Liver (tissue), 9 donors: Measurements from ENCODE around the gene SYT8. TPM values are rescaled to one million over a fixed set of nuclear protein-coding genes. Genes with fewer than 3 reads are reported as not detected.

Experiments
- DNase-seq: peaks from one replicate; pipeline ENCODE4 v3.0.0-alpha.2; 2017; ENCODE audit warnings: low spot score
- H3K27ac ChIP-seq, 2 donors: one replicate each; pipeline ENCODE4 v1.7.0; 2013; ENCODE audit warnings: inconsistent platforms in 2 of 2, low read length in 2 of 2, control low read depth in 1 of 2, low read depth in 1 of 2, mild to moderate bottlenecking in 1 of 2
- H3K27me3 ChIP-seq, 4 donors: one replicate each; pipeline versions ENCODE4 v1.6.1 to v1.7.0; 2013; ENCODE audit warnings: low read length in 3 of 4, inconsistent platforms in 1 of 4, mild to moderate bottlenecking in 1 of 4, moderate library complexity in 1 of 4; ENCODE audit not compliant: control insufficient read depth in 4 of 4, insufficient read depth in 4 of 4
- H3K36me3 ChIP-seq, 4 donors: one replicate each; pipeline versions ENCODE4 v1.6.1 to v1.7.0; 2013; ENCODE audit warnings: low read length in 3 of 4, mild to moderate bottlenecking in 3 of 4, low read depth in 1 of 4, moderate library complexity in 1 of 4; ENCODE audit not compliant: control insufficient read depth in 4 of 4, insufficient read depth in 3 of 4
- H3K4me1 ChIP-seq, 4 donors: one replicate each; pipeline versions ENCODE4 v1.6.1 to v1.7.0; 2013; ENCODE audit warnings: low read length in 3 of 4, mild to moderate bottlenecking in 3 of 4, moderate library complexity in 1 of 4; ENCODE audit not compliant: control insufficient read depth in 4 of 4, insufficient read depth in 4 of 4
- H3K4me3 ChIP-seq, 3 donors: one replicate each; pipeline versions ENCODE4 v1.6.1 to v1.7.0; 2013; ENCODE audit warnings: low read length in 3 of 3, control low read depth in 1 of 3, low read depth in 1 of 3, mild to moderate bottlenecking in 1 of 3
- H3K9ac ChIP-seq, 2 donors: one replicate each; pipeline ENCODE4 v1.7.0; 2013; ENCODE audit warnings: low read length in 2 of 2, mild to moderate bottlenecking in 2 of 2, moderate library complexity in 2 of 2, control low read depth in 1 of 2, low read depth in 1 of 2
- H3K9me3 ChIP-seq, 4 donors: one replicate each; pipeline versions ENCODE4 v1.6.1 to v1.7.0; 2013; ENCODE audit warnings: low read length in 3 of 4; ENCODE audit not compliant: control insufficient read depth in 4 of 4
- CTCF ChIP-seq: fragments of 150-350 bp; IDR thresholded peaks from 2 replicates; pipeline ENCODE4 v1.5.1; 2017; ENCODE audit warnings: improper control_type of control experiment, low read depth, low read length; ENCODE audit not compliant: missing input control
- EGR1 ChIP-seq, 2 donors: IDR thresholded peaks; 2 replicates each; pipeline ENCODE4 v1.6.1; 2016 to 2018; ENCODE audit warnings: antibody characterized with exemption in 2 of 2, low read depth in 2 of 2
- FOXA1 ChIP-seq: IDR thresholded peaks from 2 replicates; pipeline ENCODE4 v1.6.1; 2016; ENCODE audit warnings: antibody characterized with exemption
- FOXA2 ChIP-seq: IDR thresholded peaks from 2 replicates; pipeline ENCODE4 v1.6.1; 2016; ENCODE audit warnings: antibody characterized with exemption
- GABPA ChIP-seq, 2 donors: IDR thresholded peaks in 1 of 2; conservative IDR thresholded peaks in 1 of 2; 2 replicates each; pipeline ENCODE4 v1.6.1; 2016; ENCODE audit warnings: antibody characterized with exemption in 2 of 2, mild to moderate bottlenecking in 1 of 2, moderate library complexity in 1 of 2
- HNF4A ChIP-seq, 2 donors: conservative IDR thresholded peaks; 2 replicates each; pipeline ENCODE4 v1.6.1; 2016; ENCODE audit warnings: antibody characterized with exemption in 2 of 2, mild to moderate bottlenecking in 2 of 2
- HNF4G ChIP-seq: IDR thresholded peaks from 2 replicates; pipeline ENCODE4 v1.6.1; 2016; ENCODE audit warnings: antibody characterized with exemption
- JUND ChIP-seq, 2 donors: IDR thresholded peaks; 2 replicates each; pipeline ENCODE4 v1.6.1; 2016; ENCODE audit warnings: antibody characterized with exemption in 2 of 2
- MAX ChIP-seq: IDR thresholded peaks from 2 replicates; pipeline ENCODE4 v1.6.1; 2016; ENCODE audit warnings: antibody characterized with exemption
- NR2F2 ChIP-seq: IDR thresholded peaks from 2 replicates; pipeline ENCODE4 v1.6.1; 2016; ENCODE audit warnings: antibody characterized with exemption
- RAD21 ChIP-seq, 2 donors: IDR thresholded peaks; 2 replicates each; pipeline ENCODE4 v1.6.1; 2016; ENCODE audit warnings: antibody characterized with exemption in 2 of 2, mild to moderate bottlenecking in 2 of 2
- REST ChIP-seq: IDR thresholded peaks from 2 replicates; pipeline ENCODE4 v1.6.1; 2016; ENCODE audit warnings: antibody characterized with exemption, mild to moderate bottlenecking
- RXRA ChIP-seq, 2 donors: IDR thresholded peaks; 2 replicates each; pipeline ENCODE4 v1.6.1; 2017 to 2018; ENCODE audit warnings: antibody characterized with exemption in 2 of 2, mild to moderate bottlenecking in 1 of 2
- SP1 ChIP-seq: IDR thresholded peaks from 2 replicates; pipeline ENCODE4 v1.6.1; 2018; ENCODE audit warnings: antibody characterized with exemption, mild to moderate bottlenecking
- TAF1 ChIP-seq: conservative IDR thresholded peaks from 2 replicates; pipeline ENCODE4 v1.6.1; 2016; ENCODE audit warnings: antibody characterized with exemption, mild to moderate bottlenecking
- YY1 ChIP-seq: IDR thresholded peaks from 2 replicates; pipeline ENCODE4 v1.6.1; 2016; ENCODE audit warnings: antibody characterized with exemption, mild to moderate bottlenecking
- WGBS: extraction: QIAGEN DNeasy Blood & Tissue Kit; methylation state at CpG from one replicate; pipeline ENCODE4 v1.1.7; 2013; 5-methylcytosine and 5-hydroxymethylcytosine counted together
- polyA plus RNA-seq, 2 donors: library from polyadenylated mRNA; stranded (reverse) in 1 of 2; unstranded in 1 of 2; fragments of 200-250 nt in 1 of 2; fragments of >200 nt in 1 of 2; fragmentation: Nextera tagmentation in 1 of 2; extraction: Ambion mirVana in 1 of 2; gene quantifications; one replicate each; pipeline versions ENCODE4 v1.2.1 to v1.2.3, GENCODE V29; 2013 to 2015
- total RNA-seq, 2 donors: library from RNA; depleted of rRNA; stranded (reverse); fragments of >200 nt; gene quantifications; one replicate each; pipeline ENCODE4 v1.2.3, GENCODE V29; 2014
- TF ChIP-seq, protein P1 (sequence below): IDR thresholded peaks from 2 replicates; pipeline ENCODE4 v1.6.1; 2016; ENCODE audit warnings: antibody characterized with exemption
- donor health status: healthy.
- donor health status: healthy.
- donor health status: healthy.
- donor health status: healthy.
- donor health status: healthy.

SYT8 gene
- total and polyA plus RNA-seq, 4 donors, result 0.17 to 0.99 (median 0.35) TPM

DNA sequence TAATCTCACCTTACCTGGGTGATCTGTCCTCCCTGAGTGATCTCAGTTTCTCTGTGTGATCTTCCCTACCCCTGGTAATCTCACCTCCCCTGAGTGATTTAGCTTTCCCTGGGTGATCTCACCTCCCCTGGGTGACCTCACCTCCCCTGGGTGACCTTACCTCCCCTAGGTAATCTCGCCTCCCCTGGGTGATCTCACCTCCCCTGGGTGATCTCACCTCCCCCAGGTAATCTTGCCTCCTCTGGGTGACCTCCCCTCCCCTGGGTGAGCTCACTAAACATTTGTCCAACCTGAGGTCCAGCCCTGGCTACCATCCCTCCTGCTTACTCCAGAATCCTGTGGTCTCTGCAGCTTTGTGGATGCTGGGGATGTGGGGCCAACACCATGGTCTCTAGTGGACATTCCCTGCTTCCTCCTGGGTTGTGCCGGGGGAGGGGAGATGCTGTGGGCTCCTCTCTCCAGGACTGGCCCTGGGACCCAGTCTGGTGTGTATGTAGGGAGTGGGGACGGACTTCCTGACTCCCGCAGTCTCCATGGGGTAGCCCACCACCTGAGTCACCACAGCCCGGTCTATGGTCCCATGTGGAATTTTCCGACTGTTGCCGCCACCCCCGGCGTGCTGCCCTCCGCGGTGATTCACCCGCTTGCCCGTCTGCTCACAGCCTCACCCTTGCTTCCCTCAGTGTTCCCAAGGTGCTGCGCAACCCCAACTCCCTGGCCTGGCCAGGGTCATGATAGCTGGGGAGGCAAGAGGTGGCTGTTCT lies 28.0 kb downstream of the SYT8 start:
- no peak overlapping the region for H3K4me3 ChIP-seq

More for the DNA sequence above, 28.0 kb downstream of the SYT8 start:
- TF ChIP-seq EGR1 (IDR thresholded peaks at IDR 0.05; ENCODE audit: low read depth in 2 of 2) (no peak), YY1 (no peak), RAD21 (IDR thresholded peaks at IDR 0.05) (no peak), TAF1 (no peak), FOXA1 (no peak), MAX (no peak), GABPA (IDR thresholded peaks at IDR 0.05 in 1 of 2, conservative IDR thresholded peaks at IDR 0.05 in 1 of 2) (no peak), JUND (IDR thresholded peaks at IDR 0.05) (no peak), SP1 (no peak), FOXA2 (no peak), HNF4A (conservative IDR thresholded peaks at IDR 0.05) (no peak), REST (no peak), HNF4G (no peak), NR2F2 (no peak), RXRA (IDR thresholded peaks at IDR 0.05) (no peak), CTCF (no peak)
- TF ChIP-seq, protein P1, sequence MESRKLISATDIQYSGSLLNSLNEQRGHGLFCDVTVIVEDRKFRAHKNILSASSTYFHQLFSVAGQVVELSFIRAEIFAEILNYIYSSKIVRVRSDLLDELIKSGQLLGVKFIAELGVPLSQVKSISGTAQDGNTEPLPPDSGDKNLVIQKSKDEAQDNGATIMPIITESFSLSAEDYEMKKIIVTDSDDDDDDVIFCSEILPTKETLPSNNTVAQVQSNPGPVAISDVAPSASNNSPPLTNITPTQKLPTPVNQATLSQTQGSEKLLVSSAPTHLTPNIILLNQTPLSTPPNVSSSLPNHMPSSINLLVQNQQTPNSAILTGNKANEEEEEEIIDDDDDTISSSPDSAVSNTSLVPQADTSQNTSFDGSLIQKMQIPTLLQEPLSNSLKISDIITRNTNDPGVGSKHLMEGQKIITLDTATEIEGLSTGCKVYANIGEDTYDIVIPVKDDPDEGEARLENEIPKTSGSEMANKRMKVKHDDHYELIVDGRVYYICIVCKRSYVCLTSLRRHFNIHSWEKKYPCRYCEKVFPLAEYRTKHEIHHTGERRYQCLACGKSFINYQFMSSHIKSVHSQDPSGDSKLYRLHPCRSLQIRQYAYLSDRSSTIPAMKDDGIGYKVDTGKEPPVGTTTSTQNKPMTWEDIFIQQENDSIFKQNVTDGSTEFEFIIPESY, result no peak
- H3K36me3 ChIP-seq, result no peaks in the 10 kb centered on the region
- no peaks in the 10 kb centered on the region for H3K9me3 ChIP-seq
- no peak overlapping the region for H3K9ac ChIP-seq
- H3K27ac ChIP-seq, result no peak overlapping the region
- no peak for DNase-seq
- peaks cover 0 to 12% (median 5%) of the 10 kb centered on the region in 4 donors for H3K4me1 ChIP-seq
- no peaks in the 10 kb centered on the region for H3K27me3 ChIP-seq
- 80% methylated on average over 14 of the region's 14 CpGs for WGBS
